Ishikawa (cell line): ENCODE measurements around the gene COG1.
A peak's percentile ranks its signal among the peaks of the same experiment; 100 is the strongest.

Source experiments
- CEBPB ChIP-seq: IDR thresholded peaks from 2 replicates; pipeline ENCODE4 v1.6.1; 2012
- CREB1 ChIP-seq: IDR thresholded peaks from 2 replicates; pipeline ENCODE4 v1.6.1; 2012; ENCODE audit warnings: low read depth
- EGR1 ChIP-seq: IDR thresholded peaks from 2 replicates; pipeline ENCODE4 v1.6.1; 2012
- EP300 ChIP-seq: IDR thresholded peaks from 2 replicates; pipeline ENCODE4 v1.6.1; 2012; ENCODE audit warnings: borderline replicate concordance
- FOXM1 ChIP-seq: IDR thresholded peaks from 2 replicates; pipeline ENCODE4 v1.6.1; 2012; ENCODE audit warnings: low read depth, borderline replicate concordance
- NFIC ChIP-seq: IDR thresholded peaks from 2 replicates; pipeline ENCODE4 v1.6.1; 2012
- RAD21 ChIP-seq: IDR thresholded peaks from 2 replicates; pipeline ENCODE4 v1.6.1; 2012; ENCODE audit warnings: low read depth
- TAF1 ChIP-seq: IDR thresholded peaks from 2 replicates; pipeline ENCODE4 v1.6.1; 2012; ENCODE audit warnings: low read depth, mild to moderate bottlenecking
- TCF12 ChIP-seq: IDR thresholded peaks from 2 replicates; pipeline ENCODE4 v1.6.1; 2012; ENCODE audit warnings: low read depth
- TEAD4 ChIP-seq: IDR thresholded peaks from 2 replicates; pipeline ENCODE4 v1.6.1; 2012
- YY1 ChIP-seq: IDR thresholded peaks from 2 replicates; pipeline ENCODE4 v1.6.1; 2012; ENCODE audit warnings: low read depth
- ZBTB7A ChIP-seq: IDR thresholded peaks from 2 replicates; pipeline ENCODE4 v1.6.1; 2012; ENCODE audit warnings: low read depth
- TF ChIP-seq, protein P1 (sequence below): IDR thresholded peaks from 2 replicates; pipeline ENCODE4 v1.6.1; 2012; ENCODE audit warnings: low read depth, mild to moderate bottlenecking
- TF ChIP-seq, protein P2 (sequence below): IDR thresholded peaks from 2 replicates; pipeline ENCODE4 v1.6.1; 2012
- TF ChIP-seq, protein P3 (sequence below): IDR thresholded peaks from 2 replicates; pipeline ENCODE4 v1.6.1; 2012

The COG1 gene, protein sequence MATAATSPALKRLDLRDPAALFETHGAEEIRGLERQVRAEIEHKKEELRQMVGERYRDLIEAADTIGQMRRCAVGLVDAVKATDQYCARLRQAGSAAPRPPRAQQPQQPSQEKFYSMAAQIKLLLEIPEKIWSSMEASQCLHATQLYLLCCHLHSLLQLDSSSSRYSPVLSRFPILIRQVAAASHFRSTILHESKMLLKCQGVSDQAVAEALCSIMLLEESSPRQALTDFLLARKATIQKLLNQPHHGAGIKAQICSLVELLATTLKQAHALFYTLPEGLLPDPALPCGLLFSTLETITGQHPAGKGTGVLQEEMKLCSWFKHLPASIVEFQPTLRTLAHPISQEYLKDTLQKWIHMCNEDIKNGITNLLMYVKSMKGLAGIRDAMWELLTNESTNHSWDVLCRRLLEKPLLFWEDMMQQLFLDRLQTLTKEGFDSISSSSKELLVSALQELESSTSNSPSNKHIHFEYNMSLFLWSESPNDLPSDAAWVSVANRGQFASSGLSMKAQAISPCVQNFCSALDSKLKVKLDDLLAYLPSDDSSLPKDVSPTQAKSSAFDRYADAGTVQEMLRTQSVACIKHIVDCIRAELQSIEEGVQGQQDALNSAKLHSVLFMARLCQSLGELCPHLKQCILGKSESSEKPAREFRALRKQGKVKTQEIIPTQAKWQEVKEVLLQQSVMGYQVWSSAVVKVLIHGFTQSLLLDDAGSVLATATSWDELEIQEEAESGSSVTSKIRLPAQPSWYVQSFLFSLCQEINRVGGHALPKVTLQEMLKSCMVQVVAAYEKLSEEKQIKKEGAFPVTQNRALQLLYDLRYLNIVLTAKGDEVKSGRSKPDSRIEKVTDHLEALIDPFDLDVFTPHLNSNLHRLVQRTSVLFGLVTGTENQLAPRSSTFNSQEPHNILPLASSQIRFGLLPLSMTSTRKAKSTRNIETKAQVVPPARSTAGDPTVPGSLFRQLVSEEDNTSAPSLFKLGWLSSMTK

GRCh38 chr17:73192894-73193701 is at the start of gene COG1:
TSS of gene COG1 (plus strand) at chr17:73193055. CDS start at chr17:73193070, 15 bp downstream.
- TF ChIP-seq NFIC (no peak), CEBPB (no peak), EGR1 (peak; percentile 95), TEAD4 (0 out of 2 replicates have a peak, but pooled peaks have one; percentile 4), RAD21 (no peak), ZBTB7A (peak; percentile 90), TAF1 (peak; percentile 90), TCF12 (no peak; the same call in 1 of the 2 replicates), YY1 (peak; percentile 96), FOXM1 (no peak), CREB1 (peak; percentile 55), EP300 (no peak)
- TF ChIP-seq, protein P1, sequence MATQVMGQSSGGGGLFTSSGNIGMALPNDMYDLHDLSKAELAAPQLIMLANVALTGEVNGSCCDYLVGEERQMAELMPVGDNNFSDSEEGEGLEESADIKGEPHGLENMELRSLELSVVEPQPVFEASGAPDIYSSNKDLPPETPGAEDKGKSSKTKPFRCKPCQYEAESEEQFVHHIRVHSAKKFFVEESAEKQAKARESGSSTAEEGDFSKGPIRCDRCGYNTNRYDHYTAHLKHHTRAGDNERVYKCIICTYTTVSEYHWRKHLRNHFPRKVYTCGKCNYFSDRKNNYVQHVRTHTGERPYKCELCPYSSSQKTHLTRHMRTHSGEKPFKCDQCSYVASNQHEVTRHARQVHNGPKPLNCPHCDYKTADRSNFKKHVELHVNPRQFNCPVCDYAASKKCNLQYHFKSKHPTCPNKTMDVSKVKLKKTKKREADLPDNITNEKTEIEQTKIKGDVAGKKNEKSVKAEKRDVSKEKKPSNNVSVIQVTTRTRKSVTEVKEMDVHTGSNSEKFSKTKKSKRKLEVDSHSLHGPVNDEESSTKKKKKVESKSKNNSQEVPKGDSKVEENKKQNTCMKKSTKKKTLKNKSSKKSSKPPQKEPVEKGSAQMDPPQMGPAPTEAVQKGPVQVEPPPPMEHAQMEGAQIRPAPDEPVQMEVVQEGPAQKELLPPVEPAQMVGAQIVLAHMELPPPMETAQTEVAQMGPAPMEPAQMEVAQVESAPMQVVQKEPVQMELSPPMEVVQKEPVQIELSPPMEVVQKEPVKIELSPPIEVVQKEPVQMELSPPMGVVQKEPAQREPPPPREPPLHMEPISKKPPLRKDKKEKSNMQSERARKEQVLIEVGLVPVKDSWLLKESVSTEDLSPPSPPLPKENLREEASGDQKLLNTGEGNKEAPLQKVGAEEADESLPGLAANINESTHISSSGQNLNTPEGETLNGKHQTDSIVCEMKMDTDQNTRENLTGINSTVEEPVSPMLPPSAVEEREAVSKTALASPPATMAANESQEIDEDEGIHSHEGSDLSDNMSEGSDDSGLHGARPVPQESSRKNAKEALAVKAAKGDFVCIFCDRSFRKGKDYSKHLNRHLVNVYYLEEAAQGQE: no peak
- TF ChIP-seq, protein P2, sequence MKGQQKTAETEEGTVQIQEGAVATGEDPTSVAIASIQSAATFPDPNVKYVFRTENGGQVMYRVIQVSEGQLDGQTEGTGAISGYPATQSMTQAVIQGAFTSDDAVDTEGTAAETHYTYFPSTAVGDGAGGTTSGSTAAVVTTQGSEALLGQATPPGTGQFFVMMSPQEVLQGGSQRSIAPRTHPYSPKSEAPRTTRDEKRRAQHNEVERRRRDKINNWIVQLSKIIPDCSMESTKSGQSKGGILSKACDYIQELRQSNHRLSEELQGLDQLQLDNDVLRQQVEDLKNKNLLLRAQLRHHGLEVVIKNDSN: no peak
- TF ChIP-seq, protein P3, sequence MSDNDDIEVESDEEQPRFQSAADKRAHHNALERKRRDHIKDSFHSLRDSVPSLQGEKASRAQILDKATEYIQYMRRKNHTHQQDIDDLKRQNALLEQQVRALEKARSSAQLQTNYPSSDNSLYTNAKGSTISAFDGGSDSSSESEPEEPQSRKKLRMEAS: 0 out of 2 replicates have a peak, but pooled peaks have one; percentile 29

DNA sequence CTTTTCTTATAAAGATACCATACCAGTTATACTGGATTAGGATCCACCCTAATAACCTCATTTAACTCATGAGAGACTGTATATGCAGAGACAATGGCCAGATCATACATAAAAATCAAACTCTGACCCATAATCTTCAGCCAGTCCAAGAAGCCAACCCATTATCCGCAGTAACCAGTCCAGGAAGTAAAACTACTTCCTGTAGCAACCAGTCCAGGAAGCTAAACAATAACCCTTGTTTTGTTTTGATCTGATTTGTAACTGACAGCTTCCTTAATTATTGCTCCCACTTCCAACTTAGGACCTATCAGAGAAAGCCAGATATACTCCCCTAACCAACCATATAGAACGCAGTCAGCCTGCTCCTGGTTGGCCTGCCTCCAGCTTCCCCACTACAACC is 47.2 kb upstream of the COG1 start:
- TF ChIP-seq, protein P2: no peak
- no peak for TF ChIP-seq RAD21
- TF ChIP-seq TAF1: no peak
- TF ChIP-seq, protein P3: no peak
- TF ChIP-seq YY1: no peak
- no peak for TF ChIP-seq TEAD4

GRCh38 chr17:73148540-73149334 is 44.1 kb upstream of the COG1 start:
- no peak for TF ChIP-seq EGR1
- no peak for TF ChIP-seq TAF1
- no peak for TF ChIP-seq CREB1
- TF ChIP-seq NFIC: no peak
- no peak for TF ChIP-seq FOXM1
- no peak for TF ChIP-seq ZBTB7A
- TF ChIP-seq, protein P3: no peak

GRCh38 chr17:73151916-73152632 is 40.8 kb upstream of the COG1 start:
- TF ChIP-seq, protein P2: no peak
- no peak for TF ChIP-seq CREB1
- TF ChIP-seq ZBTB7A: no peak
- no peak for TF ChIP-seq EGR1
- TF ChIP-seq, protein P3: no peak
- no peak for TF ChIP-seq TCF12
- no peak for TF ChIP-seq FOXM1
- no peak for TF ChIP-seq YY1
- TF ChIP-seq EP300: no peak
- no peak for TF ChIP-seq CEBPB
- no peak for TF ChIP-seq TAF1
- no peak for TF ChIP-seq RAD21
- TF ChIP-seq TEAD4: no peak
- TF ChIP-seq, protein P1: no peak
- TF ChIP-seq NFIC: no peak
